ENCODE data around the gene CHMP1A. TPM values are rescaled to one million over a fixed set of nuclear protein-coding genes. Genes with fewer than 3 reads are reported as not detected.

CHMP1A gene
- total RNA-seq, 1 experiment from 2014 or later, result 132 TPM

DNA sequence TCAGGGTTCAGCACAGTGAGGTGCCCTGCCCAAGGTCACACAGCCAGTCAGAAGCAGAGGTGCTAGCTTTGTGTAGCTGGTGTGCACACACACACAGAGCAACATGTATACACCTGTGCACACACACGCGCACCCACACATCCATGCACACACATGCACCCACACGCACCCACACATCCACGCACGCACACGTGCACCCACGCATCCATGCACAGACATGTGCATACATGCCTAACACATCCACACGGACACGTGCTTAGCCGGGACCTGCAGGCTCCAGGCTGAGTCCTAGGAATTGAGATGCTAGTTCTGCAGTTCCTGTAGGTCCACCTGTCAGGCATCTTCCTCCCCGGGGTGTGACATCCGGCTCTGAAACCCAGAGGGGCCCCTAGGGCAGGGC lies 57.1 kb downstream of the CHMP1A start:
- DNase-seq, result no peak
- no peak overlapping the region for H3K4me3 Mint-ChIP-seq (ENCODE audit: low read depth, unreplicated experiment)
- peaks cover 10% of the 10 kb centered on the region for H3K36me3 Mint-ChIP-seq (ENCODE audit: insufficient read depth, unreplicated experiment)
- CTCF ChIA-PET, result interaction anchor here (0.6 kb wide), 1 partner anchor 19 kb away, joined by 5 read pairs; no protein-coding TSS in a partner anchor
- no peak overlapping the region for H3K27ac Mint-ChIP-seq (ENCODE audit: unreplicated experiment)
- BruUV-seq (replicated peaks), result no TSS peak
- intact Hi-C loops (cut with micrococcal nuclease; ENCODE audit: unreplicated experiment), result no loop called here
- no peaks in the 10 kb centered on the region for H3K9me3 Mint-ChIP-seq (ENCODE audit: low read depth, unreplicated experiment)
- peaks cover 14% of the 10 kb centered on the region for H3K4me1 Mint-ChIP-seq (ENCODE audit: low read depth, unreplicated experiment)
- H3K27me3 Mint-ChIP-seq (ENCODE audit: unreplicated experiment), result no peaks in the 10 kb centered on the region
- no peak for TF ChIP-seq CTCF (IDR thresholded peaks at IDR 0.05; ENCODE audit: unreplicated experiment)

DNA sequence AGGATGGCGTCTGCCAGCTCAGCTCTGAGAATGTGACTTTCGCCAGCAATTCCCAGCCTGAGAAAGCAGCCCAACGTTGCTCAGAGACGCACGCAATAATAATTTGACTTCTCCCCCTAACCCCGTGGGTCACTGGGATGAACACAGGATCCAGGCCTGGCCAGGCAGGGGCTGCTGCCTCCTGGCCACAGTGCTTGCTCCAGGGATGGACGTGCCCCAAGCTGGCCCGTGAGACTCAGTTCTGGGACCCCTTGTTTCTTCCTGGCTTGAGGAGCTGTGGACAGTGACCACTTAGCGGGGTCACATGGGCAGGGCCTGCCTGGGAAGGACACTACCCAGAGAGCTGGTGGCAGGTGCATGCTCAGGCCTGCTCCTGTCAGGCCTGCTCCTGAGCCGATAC lies 57.6 kb downstream of the CHMP1A start:
- TF ChIP-seq CTCF (IDR thresholded peaks at IDR 0.05; ENCODE audit: unreplicated experiment), result no peak
- H3K36me3 Mint-ChIP-seq (ENCODE audit: insufficient read depth, unreplicated experiment), result peaks cover 10% of the 10 kb centered on the region
- H3K4me3 Mint-ChIP-seq (ENCODE audit: low read depth, unreplicated experiment), result no peak overlapping the region
- H3K4me1 Mint-ChIP-seq (ENCODE audit: low read depth, unreplicated experiment), result peaks cover 14% of the 10 kb centered on the region
- H3K9me3 Mint-ChIP-seq (ENCODE audit: low read depth, unreplicated experiment), result no peaks in the 10 kb centered on the region
- intact Hi-C loops (cut with micrococcal nuclease; ENCODE audit: unreplicated experiment), result no loop called here
- no peaks in the 10 kb centered on the region for H3K27me3 Mint-ChIP-seq (ENCODE audit: unreplicated experiment)
- no TSS peak for BruUV-seq (replicated peaks)
- no peak overlapping the region for H3K27ac Mint-ChIP-seq (ENCODE audit: unreplicated experiment)
- no peak for DNase-seq
- CTCF ChIA-PET, result interaction anchor here (0.6 to 1.0 kb wide), 2 partner anchors 19 to 41 kb away, joined by 3 to 5 read pairs; no protein-coding TSS in a partner anchor

- peaks cover 14% of the 10 kb centered on the region for H3K4me1 Mint-ChIP-seq (ENCODE audit: low read depth, unreplicated experiment)
- H3K36me3 Mint-ChIP-seq (ENCODE audit: insufficient read depth, unreplicated experiment), result peaks cover 10% of the 10 kb centered on the region
- intact Hi-C loops (cut with micrococcal nuclease; ENCODE audit: unreplicated experiment), result no loop called here
- no peaks in the 10 kb centered on the region for H3K27me3 Mint-ChIP-seq (ENCODE audit: unreplicated experiment)
- no peaks in the 10 kb centered on the region for H3K9me3 Mint-ChIP-seq (ENCODE audit: low read depth, unreplicated experiment)
- DNase-seq, result peak; percentile 64
- H3K27ac Mint-ChIP-seq (ENCODE audit: unreplicated experiment), result no peak overlapping the region
- no peak overlapping the region for H3K4me3 Mint-ChIP-seq (ENCODE audit: low read depth, unreplicated experiment)
- CTCF ChIA-PET, result interaction anchor here (0.6 to 1.0 kb wide), 3 partner anchors 20 to 54 kb away, joined by 3 to 7 read pairs (median 5); no protein-coding TSS in a partner anchor
- TF ChIP-seq CTCF (IDR thresholded peaks at IDR 0.05; ENCODE audit: unreplicated experiment), result peak; percentile 35
- BruUV-seq (replicated peaks), result no TSS peak
Observed at GRCh38 chr16:89599451-89599858, 58.1 kb downstream of the CHMP1A start.

GRCh38 chr16:89598199-89598598 lies 59.3 kb downstream of the CHMP1A start:
- CTCF ChIA-PET, result no interaction called here
- no peaks in the 10 kb centered on the region for H3K9me3 Mint-ChIP-seq (ENCODE audit: low read depth, unreplicated experiment)
- H3K4me1 Mint-ChIP-seq (ENCODE audit: low read depth, unreplicated experiment), result peaks cover 12% of the 10 kb centered on the region
- peaks cover 10% of the 10 kb centered on the region for H3K36me3 Mint-ChIP-seq (ENCODE audit: insufficient read depth, unreplicated experiment)
- intact Hi-C loops (cut with micrococcal nuclease; ENCODE audit: unreplicated experiment), result no loop called here
- no peaks in the 10 kb centered on the region for H3K27me3 Mint-ChIP-seq (ENCODE audit: unreplicated experiment)
- peak overlapping the region; percentile 67 for H3K27ac Mint-ChIP-seq (ENCODE audit: unreplicated experiment)
- H3K4me3 Mint-ChIP-seq (ENCODE audit: low read depth, unreplicated experiment), result no peak overlapping the region
- no peak for DNase-seq
- no TSS peak for BruUV-seq (replicated peaks)
- no peak for TF ChIP-seq CTCF (IDR thresholded peaks at IDR 0.05; ENCODE audit: unreplicated experiment)
